GM12878 (cell line): ENCODE results near the gene RPL38. TPM values are rescaled to one million over a fixed set of nuclear protein-coding genes. Genes with fewer than 3 reads are reported as not detected.
A peak's percentile ranks its signal among the peaks of the same experiment; 100 is the strongest.

Source experiments
- ATAC-seq: fragments of 200-7000 bp; cut with Tn5 transposase; 3 replicates; pipeline ENCODE4 v1.9.1; 2020; ENCODE audit warnings: mild to moderate bottlenecking, moderate library complexity
- BruUV-seq: library from RNA; stranded (reverse); fragments of 400-500 nt; replicated peaks from 2 replicates; lab custom pipeline; 2021; lab: Mats Ljungman, UMichigan
- CTCF ChIA-PET: fragments of 300-600 bp; sonication (Branson Sonifier 250); formaldehyde crosslinking; extraction: SDS; loops from one replicate; lab custom pipeline; 2021; ENCODE audit warnings: inconsistent platforms; lab: Yijun Ruan, JAX
- POLR2A ChIA-PET: fragments of 350-600 bp; formaldehyde crosslinking; extraction: SDS; loops from one replicate; lab custom pipeline; 2021; ENCODE audit warnings: inconsistent platforms; lab: Charles Lee
- RAD21 ChIA-PET: fragments of 300-600 bp; sonication (Branson Sonifier 250); formaldehyde crosslinking; loops from one replicate; lab custom pipeline; 2023; ENCODE audit warnings: antibody characterized with exemption; ENCODE audit not compliant: unreplicated experiment; lab: Charles Lee
- SMC1A ChIA-PET: fragments of 300-600 bp; sonication (Branson Sonifier 250); formaldehyde crosslinking; loops from one replicate; lab custom pipeline; 2023; ENCODE audit not compliant: unreplicated experiment, uncharacterized antibody; lab: Charles Lee
- DNase-seq: peaks from one replicate; pipeline ENCODE4 v3.0.0-alpha.2; 2011; ENCODE audit warnings: low read depth, low spot score
- FAIRE-seq: peaks from 3 replicates; lab custom pipeline; 2011; peaks lifted over from hg19 to GRCh38; lab: Jason Lieb, UNC
- H2AFZ ChIP-seq: 2 replicates; pipeline ENCODE4 v1.6.0; 2011; ENCODE audit warnings: low read depth, low read length, control low read depth; ENCODE audit not compliant: control insufficient read depth
- H3K27ac ChIP-seq: 2 replicates; pipeline ENCODE4 v1.5.1; 2011; ENCODE audit warnings: control low read depth; ENCODE audit not compliant: control insufficient read depth, insufficient read depth
- H3K27me3 ChIP-seq, 2 experiments: replicated peaks in 1 of 2; 2 replicates each; pipeline versions ENCODE4 v1.6.0 to v1.6.1; 2011; ENCODE audit warnings: low read length in 1 of 2; ENCODE audit not compliant: control insufficient read depth in 2 of 2, insufficient read depth in 2 of 2
- H3K36me3 ChIP-seq, 2 experiments: 2 replicates each; pipeline ENCODE4 v1.5.1; 2011; ENCODE audit warnings: low read length in 1 of 2; ENCODE audit not compliant: control insufficient read depth in 2 of 2, insufficient read depth in 2 of 2
- H3K4me1 ChIP-seq: 2 replicates; pipeline ENCODE4 v1.6.1; 2011; ENCODE audit warnings: mild to moderate bottlenecking, low read length, moderate library complexity, mixed read lengths; ENCODE audit not compliant: control insufficient read depth, insufficient read depth
- H3K4me2 ChIP-seq: 2 replicates; pipeline ENCODE4 v1.6.0; 2011; ENCODE audit warnings: control low read depth; ENCODE audit not compliant: control insufficient read depth, insufficient read depth
- H3K4me3 ChIP-seq: fragments of 200-600 bp; sonication (generic); 2 replicates; pipeline ENCODE4 v1.5.1; 2016
- H3K79me2 ChIP-seq: 2 replicates; pipeline ENCODE4 v1.6.0; 2011; ENCODE audit warnings: low read length; ENCODE audit not compliant: control insufficient read depth, insufficient read depth
- H3K9ac ChIP-seq: 2 replicates; pipeline ENCODE4 v1.8.0; 2011; ENCODE audit warnings: low read length, control low read depth, mixed read lengths; ENCODE audit not compliant: control insufficient read depth, insufficient read depth
- H3K9me3 ChIP-seq: replicated peaks from 3 replicates; pipeline ENCODE4 v1.5.1; 2011; ENCODE audit warnings: mild to moderate bottlenecking, low read length; ENCODE audit not compliant: control insufficient read depth, insufficient read depth
- H4K20me1 ChIP-seq: 2 replicates; pipeline ENCODE4 v1.6.0; 2011; ENCODE audit not compliant: control insufficient read depth, insufficient read depth
- POLR2AphosphoS5 ChIP-seq: IDR thresholded peaks from 2 replicates; pipeline ENCODE4 v1.6.1; 2011; ENCODE audit warnings: mild to moderate bottlenecking, low read length, inconsistent platforms
- WGBS: methylation state at CpG from one replicate; pipeline ENCODE4 v1.1.6; 2016; ENCODE audit warnings: low lambda C conversion rate; ENCODE audit not compliant: insufficient replicate concordance, insufficient coverage; ENCODE audit errors: missing lambda C conversion rate; 5-methylcytosine and 5-hydroxymethylcytosine counted together
- in situ Hi-C: fragments of 300-500 bp; cut with MboI; formaldehyde crosslinking; loops from 9 replicates; pipeline ENCODE4 v1.14.3; 2018; ENCODE audit warnings: mixed read lengths
- intact Hi-C: fragments of 100-400 bp; cut with micrococcal nuclease; formaldehyde crosslinking; loops from one replicate; pipeline ENCODE4 v1.14.2; 2022; ENCODE audit not compliant: unreplicated experiment
- polyA plus RNA-seq, 11 experiments: library from polyadenylated mRNA; depleted of rRNA in 4 of 11; unstranded in 6 of 11; stranded (reverse) in 5 of 11; fragments of >200 nt; fragmentation: Nextera tagmentation in 4 of 11; fragmentation: Illumina TruSeq in 1 of 11; extraction: Ambion mirVana in 4 of 11; extraction: Trizol in 1 of 11; gene quantifications; 1 replicate in 1 of 11; 2 replicates in 10 of 11; pipeline versions ENCODE4 v1.2.1 to v1.2.3, GENCODE V29; 2011 to 2016; ENCODE audit warnings: inconsistent platforms in 2 of 11, missing spikeins in 2 of 11, low read depth in 1 of 11
- total RNA-seq, 4 experiments: library from RNA; depleted of rRNA in 3 of 4; stranded (reverse); fragments of >200 nt in 3 of 4; fragmentation: Illumina TruSeq in 1 of 4; extraction: Trizol in 1 of 4; gene quantifications; 2 replicates each; pipeline versions ENCODE4 v1.2.1 to v1.2.3, GENCODE V29; 2013 to 2021
- TF ChIP-seq, protein P1 (sequence below): fragments of 450-650 bp; IDR thresholded peaks from 2 replicates; pipeline ENCODE4 v1.6.1; 2014; ENCODE audit warnings: mild to moderate bottlenecking

RPL38 gene
- total and polyA plus RNA-seq, 10 of the 15 experiments (the other 5 are each of a cell fraction or from before 2014, with no cell fraction given): 1,318 to 4,938 (median 2,673) TPM

- intact Hi-C loops (no loop called here), in situ Hi-C loops (no loop called here)
- 0 out of 4 replicates have a peak, but pooled peaks cover 0 to under 1% of the 10 kb centered on the region in 2 experiments for H3K27me3 ChIP-seq
Measured at GRCh38 chr17:74206332-74206818, 2.9 kb downstream of the RPL38 start.

More at GRCh38 chr17:74206332-74206818, 2.9 kb downstream of the RPL38 start:
- BruUV-seq: no TSS peak
- Histone ChIP-seq H3K27ac (no peak overlapping the region), H2AFZ (no peak overlapping the region), H3K4me3 (peak overlapping the region; percentile 99), H3K9me3 (no peaks in the 10 kb centered on the region), H4K20me1 (peaks cover 3% of the 10 kb centered on the region), H3K9ac (peak overlapping the region; percentile 99; the same call in 1 of the 2 replicates), H3K4me1 (peaks cover 9% of the 10 kb centered on the region), H3K79me2 (peaks cover 45% of the 10 kb centered on the region), H3K36me3 (peaks cover 13 to 33% of the 10 kb centered on the region in 2 experiments), H3K4me2 (peak overlapping the region; percentile 92)
- ChIA-PET SMC1A (interaction anchor here (0.7 kb wide), 1 partner anchor 76 kb away, joined by 3 read pairs; no protein-coding TSS in a partner anchor), CTCF (interaction anchor here (0.7 to 1.2 kb wide), 3 partner anchors 92 to 465 kb away, joined by 3 to 5 read pairs (median 3); partner anchors contain the start of gene GPR142), RAD21 (no interaction called here), POLR2A (interaction anchor here (0.6 kb wide), 1 partner anchor 1977 kb away, joined by 3 read pairs; no protein-coding TSS in a partner anchor)
- WGBS: 65% methylated on average over 5 of the region's 5 CpGs
- TF ChIP-seq, protein P1, sequence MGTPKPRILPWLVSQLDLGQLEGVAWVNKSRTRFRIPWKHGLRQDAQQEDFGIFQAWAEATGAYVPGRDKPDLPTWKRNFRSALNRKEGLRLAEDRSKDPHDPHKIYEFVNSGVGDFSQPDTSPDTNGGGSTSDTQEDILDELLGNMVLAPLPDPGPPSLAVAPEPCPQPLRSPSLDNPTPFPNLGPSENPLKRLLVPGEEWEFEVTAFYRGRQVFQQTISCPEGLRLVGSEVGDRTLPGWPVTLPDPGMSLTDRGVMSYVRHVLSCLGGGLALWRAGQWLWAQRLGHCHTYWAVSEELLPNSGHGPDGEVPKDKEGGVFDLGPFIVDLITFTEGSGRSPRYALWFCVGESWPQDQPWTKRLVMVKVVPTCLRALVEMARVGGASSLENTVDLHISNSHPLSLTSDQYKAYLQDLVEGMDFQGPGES: no peak
- TF ChIP-seq POLR2AphosphoS5: peak; percentile 34; the same call in 1 of the 2 replicates
- DNase-seq: no peak
- FAIRE-seq: no peak
- ATAC-seq: no peak
